ENCODE data around the gene PCBP3. TPM values are rescaled to one million over a fixed set of nuclear protein-coding genes. Genes with fewer than 3 reads are reported as not detected.

The PCBP3 gene
- total and polyA plus RNA-seq, 4 donors: 0.36 to 1.6 (median 0.42) TPM

DNA sequence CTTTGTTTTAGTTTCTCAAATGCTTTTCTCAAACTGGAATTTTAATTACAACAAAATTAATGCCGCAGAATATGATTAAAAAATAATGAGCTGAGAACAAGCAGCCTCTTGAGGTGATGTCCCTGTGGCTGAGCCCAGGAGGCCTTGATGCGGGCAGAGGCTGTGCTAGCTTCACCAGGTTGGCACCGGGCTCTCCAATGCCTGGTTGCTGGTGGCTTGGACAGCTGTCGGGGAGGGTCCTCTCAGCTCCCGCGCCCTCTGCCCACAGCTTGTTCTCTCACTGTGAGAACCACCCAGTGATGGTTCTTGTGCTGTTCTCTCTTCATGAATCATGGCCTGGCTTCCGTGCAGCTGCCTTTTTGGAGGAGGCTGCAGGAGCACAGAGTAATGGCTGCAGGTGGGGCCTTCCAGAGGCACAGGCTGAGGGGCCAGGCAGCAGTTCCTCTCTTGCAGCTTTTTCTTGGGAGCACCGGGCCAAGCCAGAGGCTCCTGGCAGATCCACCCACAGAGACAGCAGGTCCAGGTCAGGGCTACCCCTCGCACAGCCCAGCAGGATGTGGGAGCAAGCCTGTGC is 156.3 kb downstream of the PCBP3 start:
- no peaks in the 10 kb centered on the region for H3K36me3 ChIP-seq (ENCODE audit: control insufficient read depth in 4 of 4, insufficient read depth in 3 of 4, low read depth in 1 of 4, low read length in 3 of 4)
- peaks cover 0 to 1% (median 0%) of the 10 kb centered on the region in 4 donors for H3K9me3 ChIP-seq (ENCODE audit: control insufficient read depth in 4 of 4, low read length in 3 of 4)
- no peak overlapping the region for H3K4me3 ChIP-seq (ENCODE audit: low read depth in 1 of 3, low read length in 3 of 3)
- DNase-seq (ENCODE audit: low spot score): no peak
- no peaks in the 10 kb centered on the region for H3K27me3 ChIP-seq (ENCODE audit: control insufficient read depth in 4 of 4, insufficient read depth in 4 of 4, low read length in 3 of 4)
- H3K4me1 ChIP-seq (ENCODE audit: control insufficient read depth in 4 of 4, insufficient read depth in 4 of 4, low read length in 3 of 4): no peaks in the 10 kb centered on the region
- H3K27ac ChIP-seq (ENCODE audit: low read depth in 1 of 2, low read length in 2 of 2): no peak overlapping the region
- H3K9ac ChIP-seq (ENCODE audit: low read depth in 1 of 2, low read length in 2 of 2): no peak overlapping the region
- TF ChIP-seq YY1 (IDR thresholded peaks at IDR 0.05) (no peak), JUND (IDR thresholded peaks at IDR 0.05) (no peak), HNF4A (conservative IDR thresholded peaks at IDR 0.05) (no peak), GABPA (IDR thresholded peaks at IDR 0.05 in 1 of 2, conservative IDR thresholded peaks at IDR 0.05 in 1 of 2) (no peak), SP1 (IDR thresholded peaks at IDR 0.05) (no peak), NR2F2 (IDR thresholded peaks at IDR 0.05) (no peak), RXRA (IDR thresholded peaks at IDR 0.05) (no peak), HNF4G (IDR thresholded peaks at IDR 0.05) (no peak), EGR1 (IDR thresholded peaks at IDR 0.05; ENCODE audit: low read depth in 2 of 2) (no peak)
- TF ChIP-seq, protein P1, sequence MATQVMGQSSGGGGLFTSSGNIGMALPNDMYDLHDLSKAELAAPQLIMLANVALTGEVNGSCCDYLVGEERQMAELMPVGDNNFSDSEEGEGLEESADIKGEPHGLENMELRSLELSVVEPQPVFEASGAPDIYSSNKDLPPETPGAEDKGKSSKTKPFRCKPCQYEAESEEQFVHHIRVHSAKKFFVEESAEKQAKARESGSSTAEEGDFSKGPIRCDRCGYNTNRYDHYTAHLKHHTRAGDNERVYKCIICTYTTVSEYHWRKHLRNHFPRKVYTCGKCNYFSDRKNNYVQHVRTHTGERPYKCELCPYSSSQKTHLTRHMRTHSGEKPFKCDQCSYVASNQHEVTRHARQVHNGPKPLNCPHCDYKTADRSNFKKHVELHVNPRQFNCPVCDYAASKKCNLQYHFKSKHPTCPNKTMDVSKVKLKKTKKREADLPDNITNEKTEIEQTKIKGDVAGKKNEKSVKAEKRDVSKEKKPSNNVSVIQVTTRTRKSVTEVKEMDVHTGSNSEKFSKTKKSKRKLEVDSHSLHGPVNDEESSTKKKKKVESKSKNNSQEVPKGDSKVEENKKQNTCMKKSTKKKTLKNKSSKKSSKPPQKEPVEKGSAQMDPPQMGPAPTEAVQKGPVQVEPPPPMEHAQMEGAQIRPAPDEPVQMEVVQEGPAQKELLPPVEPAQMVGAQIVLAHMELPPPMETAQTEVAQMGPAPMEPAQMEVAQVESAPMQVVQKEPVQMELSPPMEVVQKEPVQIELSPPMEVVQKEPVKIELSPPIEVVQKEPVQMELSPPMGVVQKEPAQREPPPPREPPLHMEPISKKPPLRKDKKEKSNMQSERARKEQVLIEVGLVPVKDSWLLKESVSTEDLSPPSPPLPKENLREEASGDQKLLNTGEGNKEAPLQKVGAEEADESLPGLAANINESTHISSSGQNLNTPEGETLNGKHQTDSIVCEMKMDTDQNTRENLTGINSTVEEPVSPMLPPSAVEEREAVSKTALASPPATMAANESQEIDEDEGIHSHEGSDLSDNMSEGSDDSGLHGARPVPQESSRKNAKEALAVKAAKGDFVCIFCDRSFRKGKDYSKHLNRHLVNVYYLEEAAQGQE (IDR thresholded peaks at IDR 0.05): no peak
- TF ChIP-seq, protein P2, sequence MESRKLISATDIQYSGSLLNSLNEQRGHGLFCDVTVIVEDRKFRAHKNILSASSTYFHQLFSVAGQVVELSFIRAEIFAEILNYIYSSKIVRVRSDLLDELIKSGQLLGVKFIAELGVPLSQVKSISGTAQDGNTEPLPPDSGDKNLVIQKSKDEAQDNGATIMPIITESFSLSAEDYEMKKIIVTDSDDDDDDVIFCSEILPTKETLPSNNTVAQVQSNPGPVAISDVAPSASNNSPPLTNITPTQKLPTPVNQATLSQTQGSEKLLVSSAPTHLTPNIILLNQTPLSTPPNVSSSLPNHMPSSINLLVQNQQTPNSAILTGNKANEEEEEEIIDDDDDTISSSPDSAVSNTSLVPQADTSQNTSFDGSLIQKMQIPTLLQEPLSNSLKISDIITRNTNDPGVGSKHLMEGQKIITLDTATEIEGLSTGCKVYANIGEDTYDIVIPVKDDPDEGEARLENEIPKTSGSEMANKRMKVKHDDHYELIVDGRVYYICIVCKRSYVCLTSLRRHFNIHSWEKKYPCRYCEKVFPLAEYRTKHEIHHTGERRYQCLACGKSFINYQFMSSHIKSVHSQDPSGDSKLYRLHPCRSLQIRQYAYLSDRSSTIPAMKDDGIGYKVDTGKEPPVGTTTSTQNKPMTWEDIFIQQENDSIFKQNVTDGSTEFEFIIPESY (IDR thresholded peaks at IDR 0.05): no peak
- TF ChIP-seq, protein P3, sequence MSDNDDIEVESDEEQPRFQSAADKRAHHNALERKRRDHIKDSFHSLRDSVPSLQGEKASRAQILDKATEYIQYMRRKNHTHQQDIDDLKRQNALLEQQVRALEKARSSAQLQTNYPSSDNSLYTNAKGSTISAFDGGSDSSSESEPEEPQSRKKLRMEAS (IDR thresholded peaks at IDR 0.05): no peak
- TF ChIP-seq, protein P4, sequence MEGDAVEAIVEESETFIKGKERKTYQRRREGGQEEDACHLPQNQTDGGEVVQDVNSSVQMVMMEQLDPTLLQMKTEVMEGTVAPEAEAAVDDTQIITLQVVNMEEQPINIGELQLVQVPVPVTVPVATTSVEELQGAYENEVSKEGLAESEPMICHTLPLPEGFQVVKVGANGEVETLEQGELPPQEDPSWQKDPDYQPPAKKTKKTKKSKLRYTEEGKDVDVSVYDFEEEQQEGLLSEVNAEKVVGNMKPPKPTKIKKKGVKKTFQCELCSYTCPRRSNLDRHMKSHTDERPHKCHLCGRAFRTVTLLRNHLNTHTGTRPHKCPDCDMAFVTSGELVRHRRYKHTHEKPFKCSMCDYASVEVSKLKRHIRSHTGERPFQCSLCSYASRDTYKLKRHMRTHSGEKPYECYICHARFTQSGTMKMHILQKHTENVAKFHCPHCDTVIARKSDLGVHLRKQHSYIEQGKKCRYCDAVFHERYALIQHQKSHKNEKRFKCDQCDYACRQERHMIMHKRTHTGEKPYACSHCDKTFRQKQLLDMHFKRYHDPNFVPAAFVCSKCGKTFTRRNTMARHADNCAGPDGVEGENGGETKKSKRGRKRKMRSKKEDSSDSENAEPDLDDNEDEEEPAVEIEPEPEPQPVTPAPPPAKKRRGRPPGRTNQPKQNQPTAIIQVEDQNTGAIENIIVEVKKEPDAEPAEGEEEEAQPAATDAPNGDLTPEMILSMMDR (IDR thresholded peaks at IDR 0.05; ENCODE audit: low read depth, low read length, missing input control): no peak
- 85% methylated on average over 9 of the region's 9 CpGs for WGBS

DNA sequence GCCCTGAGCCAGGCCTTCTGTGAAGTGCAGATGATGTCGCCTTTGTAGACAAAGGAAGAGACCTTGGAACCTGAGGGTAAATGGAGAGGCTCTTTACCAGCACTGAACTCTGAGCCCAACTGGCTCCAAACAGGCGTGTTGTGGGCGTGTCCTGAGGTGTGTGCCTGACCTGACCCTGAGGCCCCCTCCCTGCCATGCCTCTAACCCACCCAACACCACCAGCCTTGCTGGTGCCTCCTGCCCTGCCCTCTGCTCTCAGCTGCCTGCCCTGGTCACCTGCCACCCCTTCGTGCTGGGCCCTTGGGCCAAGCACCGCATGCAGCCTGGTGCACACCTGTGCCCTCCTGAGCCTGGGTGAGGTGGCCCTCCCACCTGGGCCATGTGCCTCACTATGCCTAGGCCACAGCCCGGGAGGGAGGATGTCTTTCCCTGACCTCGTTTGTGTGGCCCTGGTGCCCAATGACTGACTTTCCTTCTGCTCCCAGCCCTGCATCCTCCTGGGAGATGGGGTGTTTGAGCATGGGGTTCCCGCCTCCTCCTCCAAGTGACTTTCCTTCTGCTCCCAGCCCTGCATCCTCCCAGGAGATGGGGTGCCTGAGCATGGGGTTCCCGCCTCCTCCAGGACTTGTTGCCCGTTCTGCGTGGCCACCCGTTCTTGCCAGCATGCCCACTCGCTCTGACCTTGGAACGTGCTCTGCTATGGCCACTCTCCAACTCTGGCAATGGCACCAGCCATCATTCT is 157.0 kb downstream of the PCBP3 start:
- no peaks in the 10 kb centered on the region for H3K4me1 ChIP-seq (ENCODE audit: control insufficient read depth in 4 of 4, insufficient read depth in 4 of 4, low read length in 3 of 4)
- no peaks in the 10 kb centered on the region for H3K36me3 ChIP-seq (ENCODE audit: control insufficient read depth in 4 of 4, insufficient read depth in 3 of 4, low read depth in 1 of 4, low read length in 3 of 4)
- no peak overlapping the region for H3K9ac ChIP-seq (ENCODE audit: low read depth in 1 of 2, low read length in 2 of 2)
- DNase-seq (ENCODE audit: low spot score): no peak
- no peak overlapping the region for H3K27ac ChIP-seq (ENCODE audit: low read depth in 1 of 2, low read length in 2 of 2)
- H3K27me3 ChIP-seq (ENCODE audit: control insufficient read depth in 4 of 4, insufficient read depth in 4 of 4, low read length in 3 of 4): no peaks in the 10 kb centered on the region
- no peak overlapping the region for H3K4me3 ChIP-seq (ENCODE audit: low read depth in 1 of 3, low read length in 3 of 3)
- H3K9me3 ChIP-seq (ENCODE audit: control insufficient read depth in 4 of 4, low read length in 3 of 4): peaks cover 0 to 1% (median 0%) of the 10 kb centered on the region in 4 donors
- WGBS: 82% methylated on average over 14 of the region's 14 CpGs
- no peak for TF ChIP-seq RXRA (IDR thresholded peaks at IDR 0.05)
- TF ChIP-seq FOXA2 (IDR thresholded peaks at IDR 0.05): no peak
- TF ChIP-seq, protein P4 (IDR thresholded peaks at IDR 0.05; ENCODE audit: low read depth, low read length, missing input control): no peak
- TF ChIP-seq, protein P1 (IDR thresholded peaks at IDR 0.05): no peak
- no peak for TF ChIP-seq TAF1 (conservative IDR thresholded peaks at IDR 0.05)
- TF ChIP-seq HNF4A (conservative IDR thresholded peaks at IDR 0.05): no peak
- TF ChIP-seq JUND (IDR thresholded peaks at IDR 0.05): no peak
- TF ChIP-seq GABPA (IDR thresholded peaks at IDR 0.05 in 1 of 2, conservative IDR thresholded peaks at IDR 0.05 in 1 of 2): no peak
- no peak for TF ChIP-seq FOXA1 (IDR thresholded peaks at IDR 0.05)
- TF ChIP-seq EGR1 (IDR thresholded peaks at IDR 0.05; ENCODE audit: low read depth in 2 of 2): no peak
- no peak for TF ChIP-seq SP1 (IDR thresholded peaks at IDR 0.05)
